Neural cell (in vitro differentiated cells): Measurements from ENCODE around the gene MRPS15.

ENCODE experiments used
- CTCF ChIP-seq: fragments of 450-650 bp; IDR thresholded peaks from 2 replicates; pipeline ENCODE4 v1.5.1; 2014; ENCODE audit warnings: antibody characterized with exemption, mild to moderate bottlenecking, moderate library complexity; ENCODE audit not compliant: poor library complexity, severe bottlenecking
- EZH2 ChIP-seq: fragments of 200-600, 300-800 bp; shearing (Covaris generic), sonication (generic); IDR thresholded peaks from 2 replicates; pipeline ENCODE4 v1.6.1; 2014; ENCODE audit warnings: antibody characterized with exemption, low read length, borderline replicate concordance, mild to moderate bottlenecking; ENCODE audit not compliant: insufficient read depth, poor library complexity, severe bottlenecking

- TF ChIP-seq CTCF (no peak), EZH2 (no peak)
Observed at GRCh38 chr1:36486093-36486438, 21.9 kb upstream of the MRPS15 start.
